SHP77 (cell line): Measurements from ENCODE around the gene APC2.
A peak's percentile ranks its signal among the peaks of the same experiment; 100 is the strongest.
"Not testable (repeated sequence)": the region's sequence is repeated elsewhere in the genome, so short reads cannot be mapped to it uniquely, and the experiment has no call there.

Source experiments
- DNase-seq, 2 experiments: peaks; one replicate each; lab custom pipeline; 2025; lab: John Stamatoyannopoulos, UW

APC2 gene

DNA sequence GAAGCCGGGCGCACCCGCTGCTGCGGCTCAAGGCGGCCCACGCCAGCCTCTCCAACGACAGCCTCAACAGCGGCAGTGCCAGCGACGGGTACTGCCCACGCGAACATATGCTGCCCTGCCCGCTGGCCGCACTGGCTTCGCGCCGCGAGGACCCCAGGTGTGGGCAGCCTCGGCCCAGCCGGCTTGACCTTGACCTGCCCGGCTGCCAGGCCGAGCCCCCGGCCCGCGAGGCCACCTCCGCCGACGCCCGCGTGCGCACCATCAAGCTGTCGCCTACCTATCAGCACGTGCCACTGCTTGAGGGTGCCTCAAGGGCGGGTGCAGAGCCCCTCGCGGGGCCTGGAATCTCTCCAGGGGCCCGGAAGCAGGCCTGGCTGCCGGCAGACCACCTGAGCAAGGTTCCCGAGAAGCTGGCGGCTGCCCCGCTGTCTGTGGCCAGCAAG, 16.1 kb downstream of the APC2 start:
- DNase-seq, result no peak

DNA sequence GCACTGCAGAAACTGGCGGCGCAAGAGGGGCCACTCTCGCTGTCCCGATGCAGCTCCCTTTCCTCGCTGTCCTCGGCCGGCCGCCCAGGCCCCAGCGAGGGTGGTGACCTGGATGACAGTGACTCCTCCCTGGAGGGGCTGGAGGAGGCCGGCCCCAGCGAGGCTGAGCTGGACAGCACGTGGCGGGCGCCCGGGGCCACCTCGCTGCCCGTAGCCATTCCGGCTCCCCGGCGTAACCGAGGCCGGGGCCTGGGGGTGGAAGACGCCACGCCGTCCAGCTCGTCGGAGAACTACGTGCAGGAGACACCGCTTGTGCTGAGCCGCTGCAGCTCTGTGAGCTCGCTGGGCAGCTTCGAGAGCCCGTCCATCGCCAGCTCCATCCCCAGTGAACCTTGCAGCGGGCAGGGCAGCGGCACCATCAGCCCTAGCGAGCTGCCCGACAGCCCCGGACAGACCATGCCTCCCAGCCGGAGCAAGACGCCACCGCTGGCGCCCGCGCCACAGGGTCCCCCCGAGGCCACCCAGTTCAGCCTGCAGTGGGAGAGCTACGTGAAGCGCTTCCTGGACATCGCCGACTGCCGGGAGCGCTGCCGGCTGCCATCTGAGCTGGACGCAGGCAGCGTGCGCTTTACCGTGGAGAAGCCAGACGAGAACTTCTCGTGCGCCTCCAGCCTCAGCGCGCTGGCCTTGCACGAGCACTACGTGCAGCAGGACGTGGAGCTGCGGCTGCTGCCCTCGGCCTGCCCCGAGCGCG, 16.7 kb downstream of the APC2 start:
- DNase-seq, result no peak

DNA sequence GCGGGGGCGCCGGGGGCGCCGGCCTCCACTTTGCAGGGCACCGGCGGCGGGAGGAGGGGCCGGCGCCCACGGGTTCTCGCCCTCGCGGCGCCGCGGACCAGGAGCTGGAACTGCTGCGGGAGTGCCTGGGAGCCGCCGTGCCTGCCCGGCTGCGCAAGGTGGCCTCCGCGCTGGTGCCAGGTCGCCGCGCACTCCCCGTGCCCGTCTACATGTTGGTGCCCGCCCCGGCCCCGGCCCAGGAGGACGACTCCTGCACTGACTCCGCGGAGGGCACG, 17.2 kb downstream of the APC2 start:
- DNase-seq, result no peak

DNA sequence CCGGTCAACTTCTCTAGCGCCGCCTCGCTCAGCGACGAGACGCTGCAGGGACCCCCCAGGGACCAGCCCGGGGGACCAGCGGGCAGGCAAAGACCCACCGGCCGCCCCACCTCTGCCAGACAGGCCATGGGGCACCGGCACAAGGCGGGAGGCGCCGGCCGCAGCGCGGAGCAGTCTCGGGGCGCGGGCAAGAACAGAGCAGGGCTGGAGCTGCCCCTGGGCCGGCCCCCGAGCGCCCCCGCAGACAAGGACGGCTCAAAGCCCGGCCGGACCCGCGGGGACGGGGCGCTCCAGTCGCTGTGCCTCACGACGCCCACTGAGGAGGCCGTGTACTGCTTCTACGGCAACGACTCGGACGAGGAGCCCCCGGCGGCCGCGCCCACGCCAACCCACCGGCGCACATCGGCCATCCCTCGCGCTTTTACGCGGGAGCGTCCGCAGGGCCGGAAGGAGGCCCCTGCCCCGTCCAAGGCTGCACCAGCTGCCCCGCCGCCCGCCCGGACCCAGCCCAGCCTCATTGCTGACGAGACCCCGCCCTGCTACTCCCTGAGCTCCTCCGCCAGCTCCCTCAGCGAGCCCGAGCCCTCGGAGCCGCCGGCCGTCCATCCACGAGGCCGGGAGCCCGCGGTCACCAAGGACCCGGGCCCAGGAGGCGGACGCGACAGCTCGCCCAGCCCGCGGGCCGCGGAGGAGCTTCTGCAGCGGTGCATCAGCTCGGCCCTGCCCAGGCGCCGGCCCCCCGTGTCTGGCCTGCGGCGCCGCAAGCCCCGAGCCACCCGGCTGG, 17.8 kb downstream of the APC2 start:
- DNase-seq, result no peak

DNA sequence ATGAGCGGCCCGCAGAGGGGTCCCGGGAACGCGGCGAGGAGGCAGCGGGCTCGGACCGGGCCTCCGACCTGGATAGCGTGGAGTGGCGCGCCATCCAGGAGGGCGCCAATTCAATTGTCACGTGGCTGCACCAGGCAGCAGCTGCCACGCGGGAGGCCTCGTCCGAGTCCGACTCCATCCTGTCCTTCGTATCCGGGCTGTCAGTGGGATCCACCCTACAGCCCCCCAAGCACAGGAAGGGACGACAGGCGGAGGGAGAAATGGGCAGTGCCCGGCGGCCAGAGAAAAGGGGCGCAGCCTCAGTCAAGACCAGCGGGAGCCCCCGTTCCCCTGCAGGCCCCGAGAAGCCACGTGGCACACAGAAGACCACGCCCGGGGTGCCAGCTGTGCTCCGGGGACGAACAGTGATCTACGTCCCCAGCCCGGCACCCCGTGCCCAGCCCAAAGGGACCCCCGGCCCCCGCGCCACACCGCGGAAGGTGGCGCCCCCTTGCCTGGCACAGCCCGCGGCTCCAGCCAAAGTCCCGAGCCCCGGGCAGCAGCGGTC, 18.4 kb downstream of the APC2 start:
- no peak for DNase-seq

DNA sequence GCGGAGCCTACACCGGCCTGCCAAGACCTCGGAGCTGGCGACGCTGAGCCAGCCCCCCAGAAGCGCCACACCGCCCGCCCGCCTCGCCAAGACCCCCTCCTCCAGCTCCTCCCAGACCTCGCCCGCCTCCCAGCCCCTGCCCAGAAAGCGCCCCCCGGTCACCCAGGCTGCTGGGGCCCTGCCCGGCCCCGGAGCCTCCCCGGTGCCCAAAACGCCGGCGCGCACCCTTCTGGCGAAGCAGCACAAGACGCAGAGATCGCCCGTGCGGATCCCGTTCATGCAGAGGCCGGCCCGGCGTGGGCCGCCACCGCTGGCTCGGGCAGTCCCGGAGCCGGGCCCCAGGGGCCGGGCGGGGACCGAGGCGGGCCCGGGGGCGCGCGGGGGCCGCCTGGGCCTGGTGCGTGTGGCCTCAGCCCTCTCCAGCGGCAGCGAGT, 18.9 kb downstream of the APC2 start:
- no peak for DNase-seq

DNA sequence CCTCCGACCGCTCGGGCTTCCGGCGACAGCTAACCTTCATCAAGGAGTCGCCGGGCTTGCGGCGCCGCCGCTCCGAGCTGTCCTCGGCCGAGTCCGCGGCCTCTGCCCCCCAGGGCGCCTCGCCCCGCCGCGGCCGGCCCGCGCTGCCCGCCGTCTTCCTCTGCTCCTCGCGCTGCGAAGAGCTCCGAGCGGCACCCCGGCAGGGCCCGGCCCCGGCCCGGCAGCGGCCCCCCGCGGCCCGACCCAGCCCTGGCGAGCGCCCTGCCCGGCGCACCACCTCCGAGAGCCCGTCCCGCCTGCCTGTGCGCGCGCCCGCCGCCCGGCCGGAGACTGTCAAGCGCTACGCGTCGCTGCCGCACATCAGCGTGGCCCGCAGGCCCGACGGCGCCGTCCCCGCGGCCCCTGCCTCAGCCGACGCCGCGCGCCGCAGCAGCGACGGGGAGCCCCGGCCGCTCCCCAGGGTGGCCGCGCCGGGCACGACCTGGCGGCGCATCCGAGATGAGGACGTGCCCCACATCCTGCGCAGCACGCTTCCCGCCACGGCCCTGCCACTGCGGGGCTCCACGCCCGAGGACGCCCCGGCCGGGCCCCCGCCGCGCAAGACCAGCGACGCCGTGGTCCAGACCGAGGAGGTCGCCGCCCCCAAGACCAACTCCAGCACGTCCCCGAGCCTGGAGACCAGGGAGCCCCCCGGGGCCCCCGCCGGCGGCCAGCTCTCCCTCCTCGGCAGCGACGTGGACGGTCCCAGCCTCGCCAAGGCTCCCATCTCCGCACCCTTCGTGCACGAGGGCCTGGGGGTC, 19.5 kb downstream of the APC2 start:
- no peak for DNase-seq

DNA sequence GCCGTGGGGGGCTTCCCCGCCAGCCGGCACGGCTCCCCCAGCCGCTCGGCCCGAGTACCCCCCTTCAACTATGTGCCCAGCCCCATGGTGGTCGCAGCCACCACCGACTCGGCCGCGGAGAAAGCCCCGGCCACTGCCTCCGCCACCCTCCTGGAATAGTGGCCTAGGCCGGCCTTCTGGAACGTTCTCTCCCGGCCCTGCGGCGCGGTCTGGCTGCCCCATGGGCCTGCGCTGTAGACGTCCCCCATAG, 20.1 kb downstream of the APC2 start:
- no peak for DNase-seq

DNA sequence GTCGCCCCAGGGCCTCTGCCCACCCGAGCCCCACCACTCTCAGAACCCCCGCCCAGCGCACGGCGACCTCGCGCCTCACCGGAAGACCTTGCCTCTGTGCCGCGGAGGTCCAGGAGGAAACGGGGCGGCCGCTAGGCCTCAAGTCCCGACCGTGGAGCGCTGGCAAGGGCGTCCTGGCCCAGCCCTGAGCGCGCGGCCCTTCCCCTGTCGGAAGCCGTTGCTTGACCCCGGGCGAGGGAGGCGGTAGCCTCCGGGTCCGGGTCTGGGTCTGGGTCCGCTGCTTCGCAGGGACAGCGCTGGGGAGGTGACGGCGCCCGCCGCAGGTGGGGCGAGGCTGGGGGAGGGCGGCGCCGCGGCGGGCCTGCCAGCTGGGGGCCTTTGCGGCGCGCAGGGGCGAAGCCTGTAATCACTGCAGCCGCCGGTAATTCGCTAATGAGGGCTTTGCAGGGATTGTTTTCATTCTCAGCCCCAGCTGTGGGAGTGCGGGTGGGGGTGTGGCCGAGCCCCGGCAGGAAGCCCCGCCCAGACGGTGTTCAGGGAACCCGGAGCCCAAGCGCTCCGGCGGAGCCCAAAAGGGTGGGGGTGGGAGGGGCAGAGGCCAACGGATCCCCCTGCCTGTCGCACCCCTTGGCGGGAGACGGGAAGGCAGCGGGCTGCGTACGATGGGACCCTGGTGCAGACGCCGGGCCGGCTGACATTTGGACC, 20.5 kb downstream of the APC2 start:
- peak; percentile 45 to 56 for DNase-seq

DNA sequence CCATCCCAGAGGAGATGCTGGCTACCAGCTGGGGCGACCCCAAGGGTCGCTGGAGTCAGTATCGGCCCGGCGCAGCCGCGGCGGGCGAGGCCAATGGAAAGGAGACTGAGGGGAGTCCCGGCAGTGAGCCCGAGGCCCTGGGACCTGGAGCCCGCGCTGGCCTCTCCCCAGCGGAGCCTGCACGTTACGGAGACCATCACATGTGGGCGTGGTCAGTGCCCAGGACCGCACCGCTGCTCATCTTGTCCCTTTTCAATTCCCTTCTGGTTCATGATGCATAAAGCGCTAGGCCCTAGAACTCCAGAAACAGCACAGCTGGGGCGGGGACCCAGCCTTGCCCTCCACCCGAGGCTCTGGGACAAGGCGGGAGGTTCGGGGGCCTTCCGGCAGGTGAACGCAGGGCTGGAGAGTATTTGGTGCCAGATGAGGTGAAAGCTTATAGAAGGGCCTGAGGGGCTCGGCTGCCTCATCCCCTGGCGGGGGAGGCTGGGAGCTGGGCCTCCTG, 21.1 kb downstream of the APC2 start:
- peak; percentile 60 to 66 for DNase-seq

DNA sequence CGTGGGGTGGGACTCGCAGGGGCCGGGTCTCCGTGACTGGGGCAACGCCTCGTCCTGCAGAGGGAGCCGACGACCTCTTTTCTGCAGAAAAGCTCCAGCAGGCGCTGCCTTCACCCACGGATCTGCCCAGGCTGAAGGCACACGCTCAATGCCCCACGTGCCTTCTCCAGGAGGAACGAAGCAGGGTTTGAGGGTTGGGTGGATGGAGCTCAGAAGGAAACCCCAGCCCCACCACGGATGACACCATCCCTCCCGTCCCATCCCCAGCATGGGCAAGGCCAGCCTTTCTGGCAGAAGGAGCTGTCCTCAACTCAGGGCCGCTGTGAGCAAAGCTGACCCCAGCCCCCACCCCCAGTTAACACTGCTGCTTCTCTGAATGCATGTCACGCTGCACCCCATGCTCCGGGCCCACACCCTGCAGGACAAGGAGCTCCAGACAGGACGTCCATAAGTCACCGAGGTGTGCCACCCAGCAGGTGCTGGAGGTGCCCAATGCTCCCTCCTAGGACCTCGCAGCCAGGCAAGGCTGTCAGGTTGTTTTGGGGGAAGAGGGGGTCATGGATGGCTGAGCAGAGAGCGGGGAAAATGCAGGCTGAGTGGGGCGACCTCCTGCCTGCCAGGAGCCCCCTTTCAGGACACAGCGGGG, 21.7 kb downstream of the APC2 start:
- no peak for DNase-seq

DNA sequence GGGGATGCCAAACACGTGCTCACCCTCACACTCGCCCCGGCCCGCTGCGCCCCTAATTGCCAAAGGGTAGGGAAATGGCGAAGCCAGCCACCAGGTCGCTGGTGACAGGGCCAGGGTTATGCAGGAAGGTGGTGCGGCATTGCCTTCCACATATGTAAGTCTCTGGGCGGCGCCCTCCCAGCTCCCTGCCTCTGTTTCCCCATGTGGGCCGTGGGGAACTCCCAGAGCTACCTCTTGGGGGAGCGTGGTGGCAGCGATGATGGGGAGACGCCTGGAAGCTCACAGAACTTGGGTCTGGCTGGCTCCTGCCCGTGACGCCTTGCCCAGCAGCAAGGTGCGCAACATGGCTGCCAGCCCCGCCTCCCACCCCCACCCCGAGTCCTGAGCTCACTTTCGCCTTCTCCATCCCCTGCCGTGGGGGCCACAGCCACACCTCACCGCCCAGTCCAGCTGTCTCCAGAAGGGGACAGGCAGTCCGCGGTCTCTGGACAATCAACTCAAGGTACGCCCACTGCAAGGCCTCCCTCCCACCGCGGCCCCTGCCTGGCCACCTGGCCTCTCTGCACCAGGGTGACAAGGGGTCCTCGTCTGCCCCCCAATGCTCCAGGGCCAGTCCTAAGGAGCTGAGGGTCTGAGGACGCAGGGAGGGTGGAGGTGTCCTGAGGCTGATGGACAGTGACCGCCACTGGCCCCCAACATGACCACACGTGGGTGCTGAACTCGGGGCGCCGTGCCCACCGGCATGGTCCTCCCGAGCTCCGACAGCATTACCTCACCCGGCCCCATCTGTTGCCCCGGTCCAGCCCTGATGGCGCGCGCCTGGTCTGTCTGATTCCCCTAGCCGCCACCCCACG, 22.5 kb downstream of the APC2 start:
- no peak for DNase-seq

DNA sequence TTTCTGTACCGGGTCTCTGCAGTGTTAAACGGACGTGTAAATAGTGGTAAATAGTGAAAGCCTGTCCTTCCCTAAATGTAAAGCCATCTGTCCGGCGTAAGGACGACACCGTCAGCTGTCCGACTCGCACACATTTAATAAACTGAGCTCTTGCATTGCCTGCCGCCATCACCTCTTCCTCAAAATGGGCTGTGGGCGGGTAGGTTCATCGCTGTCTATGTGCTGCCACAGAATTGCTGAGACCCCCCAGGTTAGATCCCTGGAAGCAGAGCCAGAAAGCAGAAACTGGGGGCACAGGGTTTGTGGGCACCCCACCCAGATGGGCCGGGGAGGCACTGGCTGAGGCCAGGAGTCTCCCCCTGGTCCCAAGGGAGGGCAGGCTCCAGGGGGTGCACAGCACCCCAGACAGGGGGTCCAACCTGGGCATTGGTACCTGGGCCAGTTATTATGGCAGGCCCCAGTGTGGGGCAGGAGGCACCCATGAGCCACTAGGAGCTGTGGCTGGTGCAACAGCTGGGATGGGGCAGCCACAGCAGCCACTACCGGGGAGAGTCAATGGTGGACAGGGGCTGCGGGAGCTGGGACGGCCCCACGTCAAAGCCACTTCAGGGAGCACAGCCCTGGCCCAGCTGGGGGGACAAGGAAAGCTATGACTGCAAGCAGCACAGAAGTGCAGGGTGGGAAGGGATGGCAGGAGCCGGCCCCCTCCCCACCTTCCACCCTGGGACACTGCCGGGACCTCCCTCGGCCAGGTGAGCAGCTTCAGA, 23.3 kb downstream of the APC2 start:
- DNase-seq, result no peak

DNA sequence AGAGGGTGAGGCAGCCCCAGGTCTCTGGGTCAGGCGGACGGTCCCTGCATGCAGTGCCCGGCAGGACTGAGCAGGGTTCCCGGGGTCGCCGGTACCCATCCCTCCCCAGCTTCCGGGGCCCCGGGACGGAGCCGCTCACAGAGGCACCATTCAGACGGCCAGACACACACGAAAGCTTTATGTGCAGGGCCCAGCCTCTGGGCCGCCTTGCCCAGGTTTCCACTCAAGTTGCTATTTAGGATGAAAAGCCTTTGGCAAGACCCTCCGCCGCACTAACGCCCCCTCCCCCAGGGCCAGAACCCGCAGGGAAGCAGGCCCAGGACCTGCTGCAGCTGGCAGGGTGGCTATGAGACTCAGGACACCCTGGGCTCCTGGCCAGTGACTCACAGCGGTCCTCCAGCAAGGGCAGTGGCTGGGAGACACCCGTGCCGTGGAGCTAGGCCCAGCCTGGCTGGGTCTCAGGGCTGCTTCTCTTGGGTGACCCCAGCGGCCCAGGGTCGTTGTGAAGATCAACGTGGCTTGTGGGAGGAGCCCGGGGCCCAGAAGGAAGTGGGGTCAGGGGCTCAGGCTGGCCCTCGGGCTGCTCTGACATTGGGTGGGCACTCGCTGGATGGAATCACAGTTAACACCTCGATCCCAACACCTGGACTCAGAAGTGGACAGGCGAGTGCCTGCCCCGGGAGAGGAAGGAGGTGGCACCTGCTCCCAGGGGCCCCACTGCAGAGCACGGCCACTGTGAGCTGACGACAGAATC, 24.3 kb downstream of the APC2 start:
- DNase-seq, result no peak

DNA sequence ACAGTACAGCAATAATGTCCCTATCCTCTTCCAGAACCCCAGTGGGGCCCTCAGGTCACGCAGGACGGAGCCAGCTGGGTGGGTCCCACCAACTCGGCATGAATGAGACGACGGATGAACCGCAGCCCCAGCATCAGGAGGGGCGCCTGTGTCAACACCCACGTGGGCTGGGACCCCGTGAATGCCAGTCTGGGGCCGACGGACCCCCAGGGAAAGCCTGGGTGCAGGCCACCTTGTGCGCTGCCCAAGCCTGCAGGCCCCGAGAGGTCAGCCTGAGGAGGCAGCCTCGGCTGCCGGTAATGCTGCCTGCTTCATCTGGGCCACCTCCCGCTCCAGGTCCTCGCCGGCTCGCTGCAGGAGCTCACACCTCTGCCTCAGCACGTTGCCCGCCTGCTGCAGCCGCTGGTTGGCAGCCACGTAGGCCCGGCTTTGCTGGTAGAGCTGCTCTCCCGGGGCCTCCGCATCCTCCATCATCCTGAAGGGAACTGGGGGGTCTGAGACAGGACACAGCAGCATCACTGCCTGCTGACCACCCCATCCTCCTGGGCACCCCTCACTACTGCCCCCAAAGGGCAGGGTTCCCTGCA, 24.9 kb downstream of the APC2 start:
- no peak for DNase-seq

DNA sequence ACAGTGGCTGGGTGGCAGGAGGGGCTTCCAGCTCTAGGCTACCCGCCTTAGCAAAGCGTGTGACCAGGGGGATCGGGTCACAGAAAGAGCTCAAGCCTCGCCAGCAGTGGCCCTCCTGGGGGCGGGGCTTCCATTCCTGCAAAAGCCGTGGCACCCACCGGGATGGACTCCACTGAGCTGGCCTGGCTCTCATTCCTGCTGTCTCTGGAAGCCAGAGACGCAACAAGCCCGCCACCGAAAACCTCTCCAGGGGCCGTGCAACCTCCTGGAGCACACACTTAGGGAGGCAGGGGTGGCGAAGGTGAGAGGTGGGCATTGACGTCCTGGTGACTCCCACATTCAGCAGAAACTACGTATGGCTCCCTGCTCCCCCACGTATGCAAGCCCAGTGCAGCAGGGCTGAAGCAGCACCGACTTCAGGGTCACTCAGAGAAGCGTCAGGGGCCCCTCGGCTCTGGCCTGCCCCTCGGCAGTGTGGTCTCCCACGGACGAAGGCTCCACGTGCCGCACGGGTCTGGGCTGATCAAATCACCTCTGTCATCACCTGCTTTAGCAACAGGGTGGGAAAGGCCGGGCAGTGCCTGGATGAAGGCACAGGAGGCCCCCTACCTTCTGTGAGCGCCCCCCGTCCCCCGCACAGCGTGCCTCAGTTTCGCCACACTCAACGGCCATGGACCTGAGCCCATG, 26.0 kb downstream of the APC2 start:
- DNase-seq, result no peak

DNA sequence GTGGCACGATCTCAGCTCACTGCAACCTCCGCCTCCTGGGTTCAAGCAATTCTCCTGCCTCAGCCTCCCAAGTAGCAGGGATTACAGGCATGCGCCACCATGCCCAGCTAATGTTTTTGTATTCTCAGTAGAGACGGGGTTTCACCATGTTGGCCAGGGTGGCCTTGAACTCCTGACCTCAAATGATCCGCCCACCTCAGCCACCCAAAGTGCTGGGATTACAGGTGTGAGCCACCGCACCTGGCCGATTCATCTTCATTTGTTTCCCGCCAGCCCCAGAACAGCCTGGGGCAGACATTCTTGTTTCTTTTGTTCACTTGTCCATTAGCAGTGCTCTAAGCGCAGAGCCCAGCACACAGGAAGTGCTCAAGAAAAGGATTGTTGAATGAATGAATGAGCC, 27.1 kb downstream of the APC2 start:
- DNase-seq, result not testable (repeated sequence)
